MM.1S (cell line): ENCODE data around the gene ALDH5A1.

Source experiments
- CTCF ChIP-seq: fragments of 300-600 bp; sonication (generic); IDR thresholded peaks from 2 replicates; pipeline ENCODE4 v1.5.1; 2016; ENCODE audit warnings: antibody characterized with exemption, low read length, mixed read lengths
- EZH2 ChIP-seq: fragments of 300-600 bp; sonication (generic); optimal IDR thresholded peaks from 2 replicates; pipeline ENCODE3; 2017; ENCODE audit warnings: low read depth, mild to moderate bottlenecking, antibody characterized with exemption, low read length, mixed read lengths
- EZH2phosphoT487 ChIP-seq: fragments of 300-600 bp; sonication (generic); IDR thresholded peaks from 2 replicates; pipeline ENCODE4 v1.6.1; 2018; ENCODE audit warnings: antibody characterized with exemption, low read length

- TF ChIP-seq CTCF: no peak
- no peak for TF ChIP-seq EZH2
- no peak for TF ChIP-seq EZH2phosphoT487
Observed at GRCh38 chr6:24543683-24544082, 48.9 kb downstream of the ALDH5A1 start.
